ENCODE measurements around the gene CELF2. TPM values are rescaled to one million over a fixed set of nuclear protein-coding genes. Genes with fewer than 3 reads are reported as not detected.

The CELF2 gene
- total RNA-seq, 1 experiment from 2014 or later: 28.7 TPM

DNA sequence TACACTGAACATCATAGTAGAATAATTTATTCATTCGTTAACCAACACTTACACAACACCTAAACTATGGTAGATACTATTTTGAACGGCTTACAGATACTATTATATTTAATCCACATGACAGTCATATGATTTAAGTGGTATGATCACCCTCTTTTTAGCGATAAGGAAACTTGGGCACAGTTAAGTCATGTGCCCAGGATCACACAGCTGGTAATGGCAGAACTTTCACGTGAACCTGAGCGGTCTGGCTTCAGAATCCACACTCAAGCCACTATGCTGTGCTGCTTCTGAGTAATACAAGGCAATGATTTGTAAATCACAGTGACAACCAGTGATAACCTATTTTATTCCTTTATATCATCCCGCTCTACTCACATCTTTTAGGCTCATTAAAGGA lies 99.1 kb downstream of the CELF2 start:
- Histone ChIP-seq H3K79me1 (ENCODE audit: insufficient read depth, low read depth, low read length, poor library complexity, severe bottlenecking) (no peaks in the 10 kb centered on the region), H2BK15ac (ENCODE audit: low read depth, low read length) (no peak overlapping the region), H2BK120ac (ENCODE audit: low read depth, low read length, poor library complexity, severe bottlenecking) (no peak overlapping the region), H3T11ph (ENCODE audit: low read length) (no peak overlapping the region), H3K27ac (ENCODE audit: insufficient read length, low read depth, low read length) (no peak overlapping the region), H3K18ac (ENCODE audit: insufficient read length, low read depth, low read length) (no peak overlapping the region), H3K56ac (ENCODE audit: insufficient read length, low read depth, low read length) (no peak overlapping the region), H2BK12ac (ENCODE audit: insufficient read length, low read depth, low read length) (no peak overlapping the region), H4K20me1 (ENCODE audit: control insufficient read depth, insufficient read depth, insufficient read length) (no peaks in the 10 kb centered on the region), H3K23me2 (ENCODE audit: insufficient read length, low read depth, low read length, poor library complexity, severe bottlenecking) (no peaks in the 10 kb centered on the region), H2BK5ac (ENCODE audit: insufficient read length, low read length) (no peak overlapping the region), H3K9ac (ENCODE audit: extremely low read depth, insufficient read length, low read length) (no peak overlapping the region), H3K4me2 (ENCODE audit: insufficient read depth, insufficient read length, low read length) (no peak overlapping the region), H2AK5ac (ENCODE audit: insufficient read length, low read length) (no peak overlapping the region), H3K4me1 (ENCODE audit: insufficient read depth, low read length) (no peaks in the 10 kb centered on the region), H3K14ac (ENCODE audit: insufficient read depth, low read length) (no peak overlapping the region), H3K23ac (ENCODE audit: insufficient read length, low read depth, low read length) (no peak overlapping the region), H3K9me3 (ENCODE audit: control insufficient read depth, low read depth, low read length) (no peaks in the 10 kb centered on the region), H2AFZ (ENCODE audit: low read length) (no peak overlapping the region), H3K79me2 (ENCODE audit: insufficient read depth, low read length) (0 out of 2 replicates have a peak, but pooled peaks cover 2% of the 10 kb centered on the region), H2BK20ac (ENCODE audit: low read depth, low read length, poor library complexity, severe bottlenecking) (no peak overlapping the region), H4K5ac (ENCODE audit: insufficient read length, low read depth, low read length) (no peak overlapping the region), H4K91ac (ENCODE audit: insufficient read length, low read depth, low read length) (no peak overlapping the region), H4K8ac (replicated peaks; ENCODE audit: insufficient read length, low read depth, low read length) (no peak overlapping the region), H3K27me3 (ENCODE audit: insufficient read depth, low read length) (no peaks in the 10 kb centered on the region), H3K4ac (ENCODE audit: low read depth, low read length) (no peak overlapping the region)
- Mint-ChIP-seq H3K4me3 (no peak overlapping the region), H3K36me3 (ENCODE audit: insufficient read depth in 1 of 3, low read depth in 3 of 3) (no peaks in the 10 kb centered on the region), H3K9me3 (no peaks in the 10 kb centered on the region), H3K27ac (no peak overlapping the region), H3K4me1 (peaks cover 21 to 22% of the 10 kb centered on the region in 2 experiments), H3K27me3 (ENCODE audit: low read depth) (no peaks in the 10 kb centered on the region)
- no peak for TF ChIP-seq CTCF (conservative IDR thresholded peaks at IDR 0.05)
- WGBS (ENCODE audit: extremely low coverage, insufficient read length, low lambda C conversion rate): no CpG with 5 or more reads among the region's 6 CpGs
- no peak for DNase-seq
